Aortic smooth muscle cell (primary cell): ENCODE results near the gene SYNGR4. TPM values are rescaled to one million over a fixed set of nuclear protein-coding genes. Genes with fewer than 3 reads are reported as not detected.

Experiments used
- total RNA-seq: library from RNA; depleted of rRNA; stranded (reverse); fragments of >200 nt; gene quantifications from 2 replicates; pipeline ENCODE4 v1.2.3, GENCODE V29; 2014

SYNGR4 gene, protein sequence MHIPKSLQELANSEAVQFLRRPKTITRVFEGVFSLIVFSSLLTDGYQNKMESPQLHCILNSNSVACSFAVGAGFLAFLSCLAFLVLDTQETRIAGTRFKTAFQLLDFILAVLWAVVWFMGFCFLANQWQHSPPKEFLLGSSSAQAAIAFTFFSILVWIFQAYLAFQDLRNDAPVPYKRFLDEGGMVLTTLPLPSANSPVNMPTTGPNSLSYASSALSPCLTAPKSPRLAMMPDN
- not detected in 2 replicates for total RNA-seq

DNA sequence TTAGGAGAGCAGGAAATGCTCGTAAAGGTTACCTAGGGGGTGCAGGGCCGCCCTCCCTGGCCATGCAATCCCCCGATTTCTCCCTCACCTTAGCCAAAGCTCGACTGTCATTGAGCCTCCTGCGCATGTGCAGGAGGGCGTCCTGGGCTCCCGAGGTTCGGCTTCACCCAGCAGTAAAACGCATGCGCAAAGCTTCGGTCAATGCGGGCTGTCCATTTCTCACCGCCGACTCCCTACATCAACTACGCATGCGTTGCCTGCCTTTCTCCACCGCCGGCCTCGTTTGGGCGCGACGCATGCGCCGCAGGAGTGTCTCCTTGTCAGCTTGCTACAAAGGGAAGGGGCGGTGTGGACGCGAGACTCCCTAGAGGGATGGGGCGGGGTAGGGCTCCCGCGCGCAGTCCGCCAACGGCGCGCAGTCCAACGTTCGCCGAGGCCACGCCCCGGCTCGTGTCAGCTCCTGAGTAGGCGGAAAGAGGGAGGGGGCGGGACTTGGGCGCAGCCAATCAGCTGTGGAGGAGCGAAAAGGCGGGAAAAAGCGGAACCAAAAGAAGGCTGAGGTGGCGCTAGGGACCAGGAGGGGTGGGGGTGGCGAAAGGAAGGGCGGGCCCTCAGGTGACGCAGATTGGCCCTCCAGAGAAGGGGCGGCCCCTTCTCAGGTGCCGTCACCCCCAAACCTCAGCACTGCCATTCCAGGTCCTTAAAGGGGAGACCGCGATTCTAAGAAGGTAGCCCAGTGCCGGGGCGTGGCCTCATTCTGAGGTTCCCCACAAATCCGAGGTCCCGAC is at the start of gene SYNGR4, which contains the start of gene TMEM143:
Gene SYNGR4, plus strand, starts transcription at position 558 of the 788 bp plus-strand sequence. CDS start 1,476 bp downstream, outside the sequence.
Gene TMEM143, minus strand, starts transcription at position 131 of the 788 bp plus-strand sequence. Its CDS starts 20 bp downstream, at position 111.

DNA sequence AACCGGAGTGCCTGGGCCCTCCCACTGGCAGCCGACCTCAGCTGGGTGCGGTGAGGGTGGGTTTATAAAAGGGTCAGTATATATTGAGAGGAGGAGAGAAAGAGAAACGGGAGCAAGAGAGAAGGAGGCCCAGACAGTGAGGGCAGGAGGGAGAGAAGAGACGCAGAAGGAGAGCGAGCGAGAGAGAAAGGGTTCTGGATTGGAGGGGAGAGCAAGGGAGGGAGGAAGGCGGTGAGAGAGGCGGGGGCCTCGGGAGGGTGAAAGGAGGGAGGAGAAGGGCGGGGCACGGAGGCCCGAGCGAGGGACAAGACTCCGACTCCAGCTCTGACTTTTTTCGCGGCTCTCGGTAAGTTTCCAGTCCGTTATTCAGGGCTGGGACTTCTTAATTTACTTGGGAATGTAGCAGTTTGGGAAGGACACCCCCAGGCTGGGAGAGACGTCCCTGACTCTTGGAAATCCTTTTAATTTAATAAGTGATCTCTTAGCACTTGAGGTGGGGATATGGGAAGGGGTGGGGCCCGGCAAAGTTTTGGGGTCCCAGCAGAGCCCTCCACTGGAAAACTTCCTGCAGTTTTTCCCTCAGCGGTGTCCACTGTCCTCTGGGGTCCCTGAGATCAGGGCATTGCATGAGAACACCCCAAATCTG is 38.8 kb upstream of the SYNGR4 start, which contains the start of gene EMP3:
Gene EMP3, plus strand, starts transcription at position 288 of the 646 bp plus-strand sequence. CDS start 1,293 bp downstream, outside the sequence.

DNA sequence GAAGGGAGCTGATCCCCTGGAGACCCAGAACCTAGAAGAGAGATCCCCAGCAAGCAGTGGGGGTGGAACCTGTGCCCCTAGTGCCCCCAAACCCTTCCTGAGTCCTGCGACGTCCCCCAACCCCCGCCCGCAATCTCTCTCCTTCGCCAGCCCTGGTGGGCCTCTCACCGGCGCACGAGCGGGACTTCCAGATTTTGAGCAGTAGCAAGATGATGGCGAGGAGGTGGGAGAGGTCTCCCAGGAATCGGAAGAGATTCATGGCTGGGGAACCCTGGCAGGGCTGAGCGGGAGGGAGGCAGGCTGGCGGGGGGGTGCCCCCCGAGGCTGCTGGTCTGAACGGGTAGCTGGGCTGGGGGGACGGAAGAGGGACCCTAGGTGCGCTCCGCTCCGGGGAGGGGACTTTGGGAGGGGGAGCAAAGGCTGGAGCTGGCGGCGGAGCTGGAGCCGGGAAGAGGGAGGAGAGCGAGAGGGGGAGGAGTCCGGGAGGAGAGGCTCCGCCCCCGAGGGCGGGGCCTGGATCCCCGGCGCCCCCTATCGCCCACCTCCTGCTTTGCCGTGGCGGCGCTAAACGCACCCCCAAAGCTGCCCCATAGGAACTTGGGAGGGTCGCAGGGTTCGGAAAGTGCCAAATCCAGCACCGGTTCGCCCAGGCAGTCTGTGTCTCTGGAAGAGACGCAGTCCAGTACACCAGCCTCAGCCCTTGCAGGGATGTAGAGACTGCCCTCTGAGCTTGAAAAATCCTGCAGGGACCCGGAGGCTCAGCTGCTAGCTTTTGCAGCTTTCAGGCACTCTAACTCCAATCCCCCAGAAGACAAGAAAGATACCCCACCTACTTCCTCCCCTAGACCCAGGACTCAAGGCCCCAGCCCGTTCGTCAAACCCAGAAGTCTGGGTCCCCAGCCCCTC is 27.2 kb downstream of the SYNGR4 start, which contains the start of gene KDELR1:
Gene KDELR1, minus strand, starts transcription at position 452 of the 906 bp plus-strand sequence. Its CDS starts 193 bp downstream, at position 259.

DNA sequence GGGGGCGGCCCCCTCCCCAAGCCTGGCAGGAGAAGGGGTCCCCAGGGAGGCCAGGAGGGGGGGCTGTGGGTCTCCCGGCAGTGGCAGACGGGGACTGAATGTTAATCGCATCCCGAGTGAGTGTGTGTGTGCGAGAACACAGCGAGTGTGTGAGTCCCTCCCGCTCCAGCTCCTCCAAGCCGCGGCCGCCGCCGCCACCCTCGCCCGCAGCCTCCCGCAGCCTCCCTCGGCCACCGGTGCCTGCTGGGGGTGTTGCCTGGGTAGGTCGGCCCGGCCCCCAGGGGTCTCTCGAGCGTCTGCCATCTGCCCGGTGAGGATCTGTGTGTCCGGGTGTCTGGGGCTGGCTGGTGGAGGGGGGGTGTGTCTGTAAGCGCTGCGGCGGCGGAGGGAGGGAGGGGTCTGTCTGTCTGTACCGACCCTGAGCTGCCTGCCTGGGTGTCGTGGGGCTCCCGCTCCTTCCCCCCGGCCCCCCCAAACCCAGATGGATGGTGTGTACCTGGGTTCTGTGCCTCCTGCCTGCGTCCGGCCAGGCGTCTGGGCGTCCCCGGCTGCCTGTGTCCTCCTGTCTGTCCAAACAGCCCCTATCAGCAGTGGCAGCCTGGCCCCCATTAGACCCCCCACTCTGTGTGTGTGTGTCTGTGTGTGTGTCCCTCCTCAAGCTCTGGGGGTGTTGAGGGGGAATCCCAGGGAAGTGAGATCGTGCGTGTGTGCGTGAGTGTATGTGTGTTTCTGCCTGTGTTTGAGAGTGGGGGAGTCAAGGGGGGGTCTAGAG is 29.6 kb downstream of the SYNGR4 start, which contains the start of gene GRIN2D:
Gene GRIN2D, plus strand, starts transcription at position 110 of the 772 bp plus-strand sequence. CDS start 4,725 bp downstream, outside the sequence.

Other genes starting within 250 kb of the SYNGR4 start
- gene LIG1, start 194.0 kb upstream of the SYNGR4 start, total RNA-seq = 27.2 and 52.7 TPM in 2 replicates
- 1.4 and 2.1 TPM in 2 replicates for gene ZSWIM9, start 193.7 kb upstream of the SYNGR4 start, total RNA-seq
- 16.5 and 20.0 TPM in 2 replicates for gene CARD8, start 108.5 kb upstream of the SYNGR4 start, total RNA-seq
- 0.13 and 0.37 TPM in 2 replicates for gene ZNF114, start 94.3 kb upstream of the SYNGR4 start, total RNA-seq
- gene EMP3, start 38.8 kb upstream of the SYNGR4 start, total RNA-seq = 427 and 575 TPM in 2 replicates
- 3.4 and 4.2 TPM in 2 replicates for gene TMEM143, start 427 bp upstream of the SYNGR4 start, total RNA-seq
- 46.0 and 66.4 TPM in 2 replicates for gene KDELR1, start 27.2 kb downstream of the SYNGR4 start, total RNA-seq
- under 0.01 and 0.12 TPM in 2 replicates for gene GRIN2D, start 29.3 kb downstream of the SYNGR4 start, total RNA-seq
- gene GRWD1, start 81.6 kb downstream of the SYNGR4 start, total RNA-seq = 17.2 and 19.7 TPM in 2 replicates
- gene KCNJ14, start 91.2 kb downstream of the SYNGR4 start, total RNA-seq = 0.25 and 0.26 TPM in 2 replicates
- 33.4 and 42.8 TPM in 2 replicates for gene CYTH2, start 105.0 kb downstream of the SYNGR4 start, total RNA-seq
- under 0.01 TPM in 1 of 2 replicates, not detected in the other for gene LMTK3, start 147.5 kb downstream of the SYNGR4 start, total RNA-seq
- not detected in 2 replicates for gene SULT2B1, start 187.8 kb downstream of the SYNGR4 start, total RNA-seq
- gene SPACA4, start 242.4 kb downstream of the SYNGR4 start, total RNA-seq = not detected in 2 replicates